Measurements from ENCODE around the gene GYPC.

DNA sequence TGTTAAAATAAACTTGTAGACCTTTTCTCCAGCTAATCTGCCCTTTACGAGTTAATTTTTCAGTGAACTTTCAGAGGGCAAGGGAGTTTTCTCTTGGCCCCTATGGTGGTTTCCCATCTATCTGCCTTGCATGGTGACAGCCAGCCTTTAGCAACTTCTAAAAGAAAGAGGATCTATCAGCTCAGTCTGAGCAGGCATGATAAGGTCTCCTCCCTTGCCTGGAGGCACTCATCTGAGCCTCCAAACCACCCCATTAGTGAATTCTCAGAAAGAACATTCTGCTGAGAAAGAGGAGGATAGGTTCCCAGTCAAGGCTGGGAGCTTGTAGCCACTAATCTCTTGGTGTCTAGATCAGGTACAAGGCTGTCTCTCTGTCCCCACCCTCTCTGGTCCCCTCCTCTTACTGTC is 10.7 kb upstream of the GYPC start:
- TF ChIP-seq, protein P1, sequence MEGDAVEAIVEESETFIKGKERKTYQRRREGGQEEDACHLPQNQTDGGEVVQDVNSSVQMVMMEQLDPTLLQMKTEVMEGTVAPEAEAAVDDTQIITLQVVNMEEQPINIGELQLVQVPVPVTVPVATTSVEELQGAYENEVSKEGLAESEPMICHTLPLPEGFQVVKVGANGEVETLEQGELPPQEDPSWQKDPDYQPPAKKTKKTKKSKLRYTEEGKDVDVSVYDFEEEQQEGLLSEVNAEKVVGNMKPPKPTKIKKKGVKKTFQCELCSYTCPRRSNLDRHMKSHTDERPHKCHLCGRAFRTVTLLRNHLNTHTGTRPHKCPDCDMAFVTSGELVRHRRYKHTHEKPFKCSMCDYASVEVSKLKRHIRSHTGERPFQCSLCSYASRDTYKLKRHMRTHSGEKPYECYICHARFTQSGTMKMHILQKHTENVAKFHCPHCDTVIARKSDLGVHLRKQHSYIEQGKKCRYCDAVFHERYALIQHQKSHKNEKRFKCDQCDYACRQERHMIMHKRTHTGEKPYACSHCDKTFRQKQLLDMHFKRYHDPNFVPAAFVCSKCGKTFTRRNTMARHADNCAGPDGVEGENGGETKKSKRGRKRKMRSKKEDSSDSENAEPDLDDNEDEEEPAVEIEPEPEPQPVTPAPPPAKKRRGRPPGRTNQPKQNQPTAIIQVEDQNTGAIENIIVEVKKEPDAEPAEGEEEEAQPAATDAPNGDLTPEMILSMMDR (conservative IDR thresholded peaks at IDR 0.05; ENCODE audit: low read depth, low read length), result no peak
- TF ChIP-seq MXI1 (IDR thresholded peaks at IDR 0.05; ENCODE audit: borderline replicate concordance, low read depth, low read length) (no peak), MAZ (IDR thresholded peaks at IDR 0.05; ENCODE audit: borderline replicate concordance, low read depth, low read length) (no peak), RCOR1 (IDR thresholded peaks at IDR 0.05; ENCODE audit: insufficient replicate concordance, low read length) (no peak), CHD1 (IDR thresholded peaks at IDR 0.05; ENCODE audit: low read depth, low read length) (no peak), RFX5 (IDR thresholded peaks at IDR 0.05; ENCODE audit: low read depth, low read length) (no peak), SMC3 (IDR thresholded peaks at IDR 0.05; ENCODE audit: low read depth, low read length) (no peak), POLR2A (IDR thresholded peaks at IDR 0.05; ENCODE audit: low read depth, low read length) (no peak), RAD21 (IDR thresholded peaks at IDR 0.05; ENCODE audit: low read length) (no peak), BHLHE40 (IDR thresholded peaks at IDR 0.05; ENCODE audit: low read depth, low read length) (no peak), NFE2L2 (IDR thresholded peaks at IDR 0.05; ENCODE audit: low read depth, low read length) (no peak), MAFK (IDR thresholded peaks at IDR 0.05; ENCODE audit: low read depth, low read length) (no peak)
- TF ChIP-seq, protein P2, sequence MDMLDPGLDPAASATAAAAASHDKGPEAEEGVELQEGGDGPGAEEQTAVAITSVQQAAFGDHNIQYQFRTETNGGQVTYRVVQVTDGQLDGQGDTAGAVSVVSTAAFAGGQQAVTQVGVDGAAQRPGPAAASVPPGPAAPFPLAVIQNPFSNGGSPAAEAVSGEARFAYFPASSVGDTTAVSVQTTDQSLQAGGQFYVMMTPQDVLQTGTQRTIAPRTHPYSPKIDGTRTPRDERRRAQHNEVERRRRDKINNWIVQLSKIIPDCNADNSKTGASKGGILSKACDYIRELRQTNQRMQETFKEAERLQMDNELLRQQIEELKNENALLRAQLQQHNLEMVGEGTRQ (IDR thresholded peaks at IDR 0.05; ENCODE audit: low read depth, low read length), result no peak
- TF ChIP-seq, protein P3, sequence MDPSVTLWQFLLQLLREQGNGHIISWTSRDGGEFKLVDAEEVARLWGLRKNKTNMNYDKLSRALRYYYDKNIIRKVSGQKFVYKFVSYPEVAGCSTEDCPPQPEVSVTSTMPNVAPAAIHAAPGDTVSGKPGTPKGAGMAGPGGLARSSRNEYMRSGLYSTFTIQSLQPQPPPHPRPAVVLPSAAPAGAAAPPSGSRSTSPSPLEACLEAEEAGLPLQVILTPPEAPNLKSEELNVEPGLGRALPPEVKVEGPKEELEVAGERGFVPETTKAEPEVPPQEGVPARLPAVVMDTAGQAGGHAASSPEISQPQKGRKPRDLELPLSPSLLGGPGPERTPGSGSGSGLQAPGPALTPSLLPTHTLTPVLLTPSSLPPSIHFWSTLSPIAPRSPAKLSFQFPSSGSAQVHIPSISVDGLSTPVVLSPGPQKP (IDR thresholded peaks at IDR 0.05; ENCODE audit: borderline replicate concordance, low read depth, low read length), result no peak
